Psoas muscle (tissue), 8 donors: ENCODE measurements around the gene CKB. TPM values are rescaled to one million over a fixed set of nuclear protein-coding genes. Genes with fewer than 3 reads are reported as not detected.

Source experiments
- ATAC-seq, 4 donors: fragments of 200-7000 bp; cut with Tn5 transposase; one replicate each; pipeline ENCODE4 v1.9.1; 2020; ENCODE audit warnings: moderate library complexity in 3 of 4, mild to moderate bottlenecking in 2 of 4
- DNase-seq, 2 donors: peaks; one replicate each; pipeline ENCODE4 v3.0.0-alpha.2; 2020
- H3K27ac ChIP-seq: fragments of 200-600 bp; one replicate; pipeline ENCODE4 v1.8.0; 2022
- H3K27me3 ChIP-seq, 3 donors: fragments of 200-600 bp in 1 of 3; one replicate each; pipeline versions ENCODE4 v1.6.1 to v1.8.0; 2013 to 2022; ENCODE audit warnings: low read length in 2 of 3, mild to moderate bottlenecking in 2 of 3, moderate library complexity in 1 of 3; ENCODE audit not compliant: insufficient read depth in 3 of 3
- H3K36me3 ChIP-seq, 2 donors: fragments of 200-600 bp in 1 of 2; one replicate each; pipeline versions ENCODE4 v1.6.1 to v1.8.0; 2013 to 2022; ENCODE audit warnings: low read depth in 1 of 2, mild to moderate bottlenecking in 1 of 2, moderate library complexity in 1 of 2; ENCODE audit not compliant: insufficient read depth in 1 of 2
- H3K4me1 ChIP-seq: fragments of 200-600 bp; one replicate; pipeline ENCODE4 v1.8.0; 2022
- H3K4me3 ChIP-seq: fragments of 200-600 bp; one replicate; pipeline ENCODE4 v1.8.0; 2022; ENCODE audit warnings: mild to moderate bottlenecking
- H3K9me3 ChIP-seq: fragments of 200-600 bp; one replicate; pipeline ENCODE4 v1.8.0; 2022
- WGBS, 3 donors: extraction: QIAGEN DNeasy Blood & Tissue Kit; methylation state at CpG; one replicate each; pipeline versions ENCODE4 v1.1.6 to v1.1.7; 2013; 5-methylcytosine and 5-hydroxymethylcytosine counted together
- intact Hi-C, 2 donors: fragments of 100-400 bp; cut with DNase I; formaldehyde crosslinking; loops; one replicate each; pipeline versions ENCODE4 v1.11.0 to v1.14.2; 2022
- polyA plus RNA-seq, 3 donors: library from polyadenylated mRNA; stranded (reverse); fragments of 200-250 nt; gene quantifications; one replicate each; pipeline ENCODE4 v1.2.3, GENCODE V29; 2013
- total RNA-seq, 4 donors: library from RNA; stranded (reverse); fragmentation: NEBNext Ultra II Directional in 2 of 4; extraction: Animal tissue kit (Norgen Biotek cat#: 25700) in 2 of 4; gene quantifications; one replicate each; pipeline versions ENCODE4 v1.2.1 to v1.2.4, GENCODE V29; 2021 to 2023
- TF ChIP-seq, protein P1 (sequence below): fragments of 200-600 bp; IDR thresholded peaks from one replicate; pipeline ENCODE4 v1.8.0; 2022; ENCODE audit warnings: antibody characterized with exemption
- donor health status: healthy with polysubstance abuse.
- donor health status: DM: no; HTN: no; CAD: no; lungs with moderate emphysema.
- donor health status: Bipolar disorder and iron deficiency.
- donor health status: healthy.
- donor health status: DM: yes; HTN: yes; CAD: no.
- donor health status: DM: no; HTN: no; CAD: no.
- donor health status: DM: no; HTN: no; CAD: no.
- donor health status: DM: yes; HTN: yes; CAD: no.

The CKB gene
- total and polyA plus RNA-seq, 7 donors: 19.5 to 383 (median 44.9) TPM

DNA sequence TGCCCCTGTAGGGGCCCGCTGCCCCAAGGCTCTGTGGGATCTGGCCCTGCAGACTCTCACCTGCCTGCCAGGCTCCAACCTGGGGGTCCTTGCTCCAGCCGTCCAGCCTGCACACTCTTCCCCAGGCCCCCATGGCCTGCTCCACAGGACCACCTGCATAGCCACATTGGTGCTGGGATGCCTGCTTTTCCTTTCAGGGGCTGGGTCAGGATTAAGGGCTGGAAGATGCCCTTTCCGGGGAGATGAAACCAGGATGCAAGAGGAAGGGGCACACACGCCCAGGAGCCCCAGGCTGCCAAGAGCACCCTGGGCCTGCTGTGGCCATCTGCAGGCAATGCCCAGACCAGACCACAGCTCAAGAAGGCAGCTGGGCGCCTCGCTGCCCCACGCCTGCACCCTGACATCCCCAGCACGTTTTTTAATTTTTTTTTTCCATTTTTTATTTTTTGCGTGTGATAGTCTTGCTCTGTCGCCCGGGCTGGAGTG lies 24.9 kb upstream of the CKB start:
- DNase-seq (peak in 1 of 2 donors; percentile 10), ATAC-seq (no peak)
- 83 to 90% (median 84%) methylated on average over 11 of the region's 11 CpGs for WGBS, 3 donors
- Histone ChIP-seq H3K9me3 (no peaks in the 10 kb centered on the region), H3K27me3 (no peaks in the 10 kb centered on the region), H3K36me3 (no peaks in the 10 kb centered on the region), H3K4me1 (peaks cover 47% of the 10 kb centered on the region), H3K4me3 (no peak overlapping the region), H3K27ac (no peak overlapping the region)
- TF ChIP-seq, protein P1, sequence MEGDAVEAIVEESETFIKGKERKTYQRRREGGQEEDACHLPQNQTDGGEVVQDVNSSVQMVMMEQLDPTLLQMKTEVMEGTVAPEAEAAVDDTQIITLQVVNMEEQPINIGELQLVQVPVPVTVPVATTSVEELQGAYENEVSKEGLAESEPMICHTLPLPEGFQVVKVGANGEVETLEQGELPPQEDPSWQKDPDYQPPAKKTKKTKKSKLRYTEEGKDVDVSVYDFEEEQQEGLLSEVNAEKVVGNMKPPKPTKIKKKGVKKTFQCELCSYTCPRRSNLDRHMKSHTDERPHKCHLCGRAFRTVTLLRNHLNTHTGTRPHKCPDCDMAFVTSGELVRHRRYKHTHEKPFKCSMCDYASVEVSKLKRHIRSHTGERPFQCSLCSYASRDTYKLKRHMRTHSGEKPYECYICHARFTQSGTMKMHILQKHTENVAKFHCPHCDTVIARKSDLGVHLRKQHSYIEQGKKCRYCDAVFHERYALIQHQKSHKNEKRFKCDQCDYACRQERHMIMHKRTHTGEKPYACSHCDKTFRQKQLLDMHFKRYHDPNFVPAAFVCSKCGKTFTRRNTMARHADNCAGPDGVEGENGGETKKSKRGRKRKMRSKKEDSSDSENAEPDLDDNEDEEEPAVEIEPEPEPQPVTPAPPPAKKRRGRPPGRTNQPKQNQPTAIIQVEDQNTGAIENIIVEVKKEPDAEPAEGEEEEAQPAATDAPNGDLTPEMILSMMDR: no peak
- intact Hi-C loops: loop anchor here (1.0 to 10.0 kb wide), 3 partner anchors 29 to 53 kb away; no protein-coding TSS in a partner anchor

DNA sequence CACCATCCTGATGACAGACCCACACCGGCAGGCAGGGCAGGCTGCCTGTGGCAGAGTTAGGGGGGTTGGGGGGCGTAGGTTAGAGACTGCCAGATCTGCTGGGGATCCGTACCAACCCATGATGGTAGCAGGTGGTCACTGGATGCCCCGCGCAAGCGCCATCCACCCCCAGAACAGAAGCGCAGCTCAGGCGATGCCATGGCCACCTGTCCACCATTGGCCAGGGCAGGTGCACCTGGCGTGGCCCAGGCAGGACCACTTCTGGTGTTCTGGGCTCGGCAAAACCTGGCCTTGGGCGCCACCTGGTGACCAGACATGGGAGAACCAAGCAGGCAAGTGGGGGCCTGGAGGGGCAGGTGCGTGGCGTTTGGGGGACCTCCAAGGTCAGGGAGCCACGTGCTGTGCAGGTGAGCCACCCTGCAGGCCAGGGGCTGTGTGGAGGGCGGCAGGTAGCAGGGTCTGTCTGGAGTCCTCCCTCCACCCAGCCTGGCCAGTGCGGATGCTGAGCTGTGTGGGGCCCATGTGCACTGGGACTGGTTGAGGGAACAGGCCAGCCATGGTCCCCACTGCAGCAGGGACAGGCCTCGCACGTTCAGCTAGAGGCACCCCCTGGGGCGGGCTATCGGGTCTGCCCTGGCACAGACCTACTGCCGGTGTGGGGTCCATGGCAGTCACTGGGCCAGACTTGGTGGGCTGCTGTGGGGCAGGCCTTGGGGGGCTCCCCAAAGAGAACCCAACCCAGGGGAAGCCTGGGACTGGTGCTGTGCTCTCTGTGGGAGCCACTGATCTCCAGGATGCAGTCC lies 24.2 kb upstream of the CKB start:
- H3K27me3 ChIP-seq: no peaks in the 10 kb centered on the region
- peaks cover 46% of the 10 kb centered on the region for H3K4me1 ChIP-seq
- intact Hi-C loops: loop anchor here (1.0 to 10.0 kb wide), 3 partner anchors 28 to 52 kb away; no protein-coding TSS in a partner anchor
- 19 to 28% (median 20%) methylated on average over 21 of the region's 21 CpGs for WGBS, 3 donors
- no peak overlapping the region for H3K4me3 ChIP-seq
- no peak overlapping the region for H3K27ac ChIP-seq
- ATAC-seq (peak; percentile 23 to 62 (median 48)), DNase-seq (peak; percentile 79 to 88)
- no peaks in the 10 kb centered on the region for H3K9me3 ChIP-seq
- no peaks in the 10 kb centered on the region for H3K36me3 ChIP-seq
- TF ChIP-seq, protein P1: peak; percentile 93

DNA sequence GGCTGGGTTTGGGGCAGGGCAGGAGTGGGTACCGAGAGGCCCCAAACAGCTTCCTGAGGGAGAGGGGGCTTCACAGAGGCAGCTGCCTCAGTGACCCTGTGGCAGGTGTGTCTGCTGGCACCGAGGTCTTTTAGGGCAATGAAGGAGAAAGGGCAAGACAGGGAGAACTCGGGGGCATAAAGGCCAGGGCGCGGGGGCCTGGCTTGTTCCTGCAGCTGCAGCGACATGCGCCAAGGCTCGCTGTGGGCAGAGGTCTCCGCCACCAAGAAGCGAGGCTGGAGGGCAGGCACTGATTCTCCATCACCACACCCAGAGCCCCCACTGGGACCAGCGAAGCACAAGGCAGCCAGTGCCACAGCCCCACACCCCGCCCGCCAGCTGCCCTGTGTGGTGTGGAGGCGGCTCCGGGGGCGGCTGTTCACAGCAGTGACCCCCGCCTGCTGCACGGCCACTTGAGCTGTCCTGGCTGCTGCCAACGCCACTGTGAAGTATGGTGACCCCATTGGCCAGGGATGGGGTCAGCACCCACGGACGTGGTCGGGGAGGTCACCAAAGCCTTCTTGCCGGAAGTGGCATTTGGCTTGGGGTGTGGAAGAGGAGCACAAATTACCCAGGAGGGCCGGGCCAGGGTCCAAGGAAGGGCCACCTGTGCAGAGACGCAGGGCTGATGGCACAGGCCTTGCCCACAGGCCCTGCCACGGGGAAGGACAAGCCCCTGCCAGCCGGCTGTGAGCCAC lies 23.5 kb upstream of the CKB start:
- Histone ChIP-seq H3K36me3 (no peaks in the 10 kb centered on the region), H3K9me3 (no peaks in the 10 kb centered on the region), H3K4me1 (peaks cover 43% of the 10 kb centered on the region), H3K27ac (no peak overlapping the region), H3K27me3 (no peaks in the 10 kb centered on the region), H3K4me3 (no peak overlapping the region)
- DNase-seq (peak in 1 of 2 donors; percentile 17), ATAC-seq (no peak)
- 52 to 66% (median 58%) methylated on average over 26 to 27 of the region's 27 CpGs for WGBS, 3 donors
- TF ChIP-seq, protein P1: no peak
- intact Hi-C loops: loop anchor here (2.0 to 10.0 kb wide), 2 partner anchors 27 to 51 kb away; no protein-coding TSS in a partner anchor

DNA sequence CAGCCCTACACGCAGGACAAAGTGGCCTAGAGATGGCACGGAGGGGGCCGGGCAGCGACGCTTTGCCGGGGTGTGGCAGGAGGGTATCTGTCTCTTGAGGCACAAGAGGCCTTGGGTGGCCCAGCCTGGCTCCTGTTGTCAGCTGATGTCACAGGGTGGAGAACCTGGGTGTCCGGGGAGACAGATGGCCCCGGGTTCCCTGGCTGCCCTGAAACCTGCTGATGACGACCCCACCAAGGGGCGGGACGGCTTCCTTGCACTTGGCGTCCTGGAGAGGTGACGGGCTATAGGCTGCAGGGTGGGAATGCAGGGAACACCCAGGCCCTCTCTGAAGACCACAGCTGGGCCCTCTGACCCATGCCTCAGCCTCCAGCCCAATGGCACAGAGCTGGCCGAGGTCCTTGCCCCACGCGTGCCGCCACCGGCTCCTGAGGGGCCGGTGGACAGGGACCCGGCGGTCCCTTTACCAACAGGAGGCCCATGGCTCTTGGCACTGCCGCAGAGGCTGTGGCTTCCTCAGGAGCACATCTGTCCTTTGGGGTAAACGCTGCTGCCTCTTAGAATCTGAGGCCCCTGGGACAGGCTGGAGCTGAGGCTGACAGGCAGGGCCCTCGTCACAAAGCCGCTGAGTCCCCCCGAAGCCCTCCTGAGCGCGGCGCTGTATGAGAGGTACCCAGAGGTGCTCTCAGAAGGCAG lies 22.7 kb upstream of the CKB start:
- no peak overlapping the region for H3K4me3 ChIP-seq

More for the DNA sequence above, 22.7 kb upstream of the CKB start:
- H3K36me3 ChIP-seq: no peaks in the 10 kb centered on the region
- 88 to 93% (median 91%) methylated on average over 24 to 29 of the region's 29 CpGs for WGBS, 3 donors
- ATAC-seq (no peak), DNase-seq (peak in 1 of 2 donors; percentile 23)
- no peaks in the 10 kb centered on the region for H3K9me3 ChIP-seq
- H3K27me3 ChIP-seq: no peaks in the 10 kb centered on the region
- intact Hi-C loops: loop anchor here in 1 of 2 donors (10.0 kb wide), 1 partner anchor 51 kb away; no protein-coding TSS in a partner anchor
- peaks cover 43% of the 10 kb centered on the region for H3K4me1 ChIP-seq
- H3K27ac ChIP-seq: no peak overlapping the region
- TF ChIP-seq, protein P1: no peak
